HG03097 (cell line): Measurements from ENCODE around the gene AP1M1.
"Not testable (repeated sequence)": the region's sequence is repeated elsewhere in the genome, so short reads cannot be mapped to it uniquely, and the experiment has no call there.

Experiments
- ATAC-seq: cut with Tn5 transposase; IDR thresholded peaks from one replicate; pipeline ENCODE4 v1.9.1; 2021; ENCODE audit not compliant: unreplicated experiment, low FRiP score

The AP1M1 gene

DNA sequence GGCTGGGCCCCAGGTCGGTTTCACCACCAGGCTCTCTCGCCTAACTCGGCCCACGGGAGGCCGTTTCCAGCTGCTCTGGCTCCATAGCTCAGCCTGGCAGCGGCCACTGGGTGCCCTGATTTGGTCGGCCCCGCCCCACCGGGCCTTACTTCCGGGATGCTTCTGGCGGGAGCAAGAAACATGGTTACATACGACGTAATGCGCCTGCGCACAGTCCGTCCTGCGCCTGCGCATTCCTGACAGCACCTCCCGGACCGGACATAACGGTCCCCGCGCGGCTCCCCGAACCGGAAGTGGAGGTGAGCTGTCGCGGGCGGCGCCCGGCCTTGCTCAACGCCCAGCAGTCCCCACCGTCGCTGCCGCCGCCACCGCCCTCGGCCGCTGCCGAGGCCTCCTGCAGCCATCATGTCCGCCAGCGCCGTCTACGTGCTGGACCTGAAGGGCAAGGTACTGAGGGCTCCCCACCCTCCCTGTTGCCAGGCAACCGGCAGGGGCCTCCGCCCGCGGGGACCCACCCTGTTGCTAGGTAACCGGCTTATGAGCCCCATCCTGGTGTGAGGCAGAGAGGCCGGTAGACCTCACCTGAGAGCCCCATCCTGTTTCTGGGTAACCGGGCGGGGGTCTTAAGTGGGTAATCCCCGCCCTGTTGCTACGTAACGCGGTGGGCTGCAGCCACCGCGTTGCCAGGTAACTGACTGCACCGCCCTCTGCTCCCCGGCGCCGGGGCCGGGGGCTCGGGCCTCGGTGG, at the start of gene AP1M1:
Gene AP1M1 (plus strand): TSS at position 290 of the 748 bp plus-strand sequence. CDS start 116 bp downstream, at position 406.
- ATAC-seq: peak; percentile 85

DNA sequence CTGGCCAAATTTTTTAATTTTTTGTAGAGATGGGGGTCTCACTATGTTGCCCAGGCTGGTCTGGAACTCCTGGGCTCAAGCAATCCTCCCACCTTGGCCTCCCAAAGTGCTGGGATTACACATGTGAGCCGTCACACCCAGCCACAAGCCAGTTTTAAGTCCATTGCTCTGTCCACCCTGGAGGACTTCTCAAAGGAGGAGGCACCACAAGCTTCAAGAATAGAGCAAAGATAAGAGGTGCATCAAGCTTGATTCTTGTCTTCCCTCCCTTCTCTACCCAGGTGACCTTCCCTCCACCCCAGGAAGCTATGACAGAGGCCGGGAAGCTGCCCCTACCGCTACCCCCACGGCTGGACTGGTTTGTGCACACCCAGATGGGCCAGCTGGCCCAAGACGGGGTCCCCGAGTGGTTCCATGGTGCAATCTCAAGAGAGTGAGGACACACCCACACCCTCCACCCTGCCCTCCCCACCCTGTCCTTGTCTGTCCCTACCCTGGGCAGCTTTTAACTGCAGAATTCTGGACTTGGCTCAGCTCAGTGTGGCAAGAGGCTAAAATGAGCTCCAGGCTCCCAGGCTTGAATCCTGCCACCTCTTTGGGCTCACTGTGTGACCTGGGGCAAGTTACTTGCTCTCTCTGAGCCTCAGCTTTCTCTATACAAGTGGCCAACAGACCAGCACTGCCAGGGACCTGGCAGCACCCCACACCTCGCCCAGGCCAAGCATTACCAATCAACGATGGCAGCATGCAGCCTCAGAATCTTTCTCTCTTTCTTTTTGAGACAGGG, 49.1 kb upstream of the AP1M1 start:
- ATAC-seq: no peak

DNA sequence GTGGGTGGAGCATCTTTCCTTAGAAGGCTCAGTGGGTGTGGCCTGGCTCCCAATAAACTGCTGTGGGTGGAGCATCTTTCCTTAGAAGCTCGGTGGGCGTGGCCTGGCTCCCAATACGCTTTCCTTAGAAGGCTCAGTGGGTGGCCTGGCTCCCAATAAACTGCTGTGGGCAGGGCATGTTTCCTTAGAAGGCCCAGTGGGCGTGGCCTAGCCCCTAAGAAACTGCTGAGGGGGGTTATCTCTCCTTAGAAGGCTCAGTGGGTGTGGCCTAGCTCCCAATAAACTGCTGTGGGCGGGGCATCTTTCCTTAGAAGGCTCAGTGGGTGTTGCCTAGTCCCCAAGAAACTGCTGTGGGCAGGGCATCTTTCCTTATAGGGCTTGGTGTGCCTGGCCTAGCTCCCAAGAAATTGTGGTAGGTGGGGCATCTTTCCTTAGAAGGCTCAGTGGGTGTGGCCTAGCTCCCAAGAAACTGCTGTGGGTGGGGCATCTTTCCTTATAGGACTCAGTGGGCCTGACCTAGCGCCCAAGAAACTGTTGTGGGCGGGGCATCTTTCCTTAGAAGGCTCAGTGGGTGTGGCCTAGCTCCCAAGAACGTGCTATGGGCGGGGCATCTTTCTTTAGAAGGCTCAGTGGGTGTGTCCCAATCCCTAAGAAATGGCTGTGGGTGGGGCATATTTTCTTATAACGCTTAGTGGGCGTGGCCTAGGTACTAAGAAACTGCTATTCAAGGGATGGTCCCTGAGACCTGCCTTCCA, 44.0 kb upstream of the AP1M1 start:
- ATAC-seq: no peak

DNA sequence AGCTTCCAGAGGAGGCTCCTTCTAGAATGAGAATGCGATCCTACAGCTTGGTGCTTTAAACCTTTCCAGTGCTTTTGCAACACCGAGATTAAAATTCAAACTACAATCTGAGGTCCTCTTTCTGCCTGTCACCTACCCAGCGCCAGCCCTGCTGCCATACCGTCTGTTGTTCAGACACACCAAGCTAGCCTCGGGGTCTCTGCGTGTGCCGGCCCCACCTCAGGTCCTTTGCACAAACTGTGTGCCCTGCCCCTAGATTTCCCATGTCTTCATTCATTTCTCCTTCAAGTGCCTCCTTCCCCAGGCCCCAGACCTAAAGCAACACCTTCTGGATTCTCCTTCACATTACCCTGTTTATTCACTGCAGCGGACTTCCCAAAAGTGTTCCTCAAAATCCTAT, 43.2 kb upstream of the AP1M1 start:
- ATAC-seq: no peak

DNA sequence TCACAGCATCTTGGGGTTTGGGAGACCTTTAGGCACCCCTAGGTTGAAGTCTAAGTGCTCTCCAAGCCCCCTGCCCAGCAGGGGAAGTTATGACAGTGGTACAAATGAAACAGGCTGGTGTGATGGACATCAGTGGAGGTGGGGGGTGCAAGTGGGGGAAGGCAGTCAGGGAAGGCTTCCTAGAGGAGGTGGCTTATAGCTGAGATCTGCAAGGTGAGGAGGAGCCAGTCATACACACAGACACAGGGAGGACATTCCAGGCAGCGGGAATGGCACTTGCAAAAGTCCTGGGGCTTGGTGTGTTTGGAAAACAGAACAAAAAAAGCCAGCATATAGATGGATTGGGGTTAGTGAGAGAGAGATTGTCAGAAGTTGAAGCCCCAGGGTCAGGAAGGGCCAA, 42.6 kb upstream of the AP1M1 start:
- ATAC-seq: no peak

DNA sequence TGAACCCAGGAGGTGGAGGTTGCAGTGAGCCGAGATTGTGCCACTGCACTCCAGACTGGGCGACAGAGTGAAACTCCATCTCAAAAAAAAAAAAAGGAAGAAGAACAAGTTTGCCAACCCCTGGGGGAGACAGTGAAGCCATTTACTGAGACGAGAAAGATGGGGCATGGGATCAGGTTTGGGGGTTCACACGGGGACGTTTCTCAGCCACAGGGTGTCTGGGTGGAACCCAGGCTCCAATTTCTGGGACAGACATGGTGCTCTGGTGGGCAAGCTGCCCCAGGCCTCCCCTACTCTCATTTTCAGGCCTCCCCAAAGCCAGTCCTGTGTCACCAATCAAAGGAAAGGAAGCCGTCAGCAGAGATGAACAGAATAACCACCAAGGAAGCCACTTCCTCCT, 40.8 kb upstream of the AP1M1 start:
- no peak for ATAC-seq

DNA sequence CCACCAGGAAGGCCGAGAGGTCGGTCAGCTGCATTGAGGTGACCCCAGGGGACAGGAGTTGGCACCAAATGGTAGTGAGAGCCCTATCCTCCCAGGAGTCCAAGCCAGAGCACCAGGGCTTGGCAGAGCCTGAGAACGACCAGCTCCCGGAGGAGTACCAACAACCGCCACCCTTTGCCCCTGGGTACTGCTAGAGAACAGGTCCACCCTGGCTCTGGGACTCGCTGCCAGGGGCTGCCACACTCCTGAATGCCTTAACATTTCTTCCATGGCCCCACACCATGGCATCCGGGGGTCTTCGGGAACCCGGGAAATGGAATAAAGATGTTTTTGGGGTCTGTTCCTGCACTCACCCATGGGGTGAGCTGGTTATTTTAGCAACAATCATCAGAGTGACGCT, 40.1 kb upstream of the AP1M1 start:
- no peak for ATAC-seq

DNA sequence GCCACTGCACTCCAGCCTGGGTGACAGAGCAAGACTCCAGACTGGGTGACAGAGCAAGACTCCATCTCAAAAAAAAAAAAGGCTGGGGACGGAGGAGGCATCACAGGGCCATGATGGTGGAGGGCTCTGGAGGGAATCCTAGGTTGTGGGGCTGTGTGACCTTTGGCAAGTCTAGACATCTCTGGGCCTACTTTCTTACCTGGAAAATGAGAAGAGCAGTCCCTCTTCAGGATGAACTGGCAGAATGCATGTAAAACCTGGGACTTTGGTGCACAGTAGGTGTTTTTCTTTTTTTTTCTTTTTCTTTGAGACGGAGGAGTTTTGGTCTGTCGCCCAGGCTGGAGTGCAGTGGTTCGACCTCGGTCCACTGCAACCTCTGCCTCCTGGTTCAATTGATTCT, 38.1 kb upstream of the AP1M1 start:
- ATAC-seq: no peak

DNA sequence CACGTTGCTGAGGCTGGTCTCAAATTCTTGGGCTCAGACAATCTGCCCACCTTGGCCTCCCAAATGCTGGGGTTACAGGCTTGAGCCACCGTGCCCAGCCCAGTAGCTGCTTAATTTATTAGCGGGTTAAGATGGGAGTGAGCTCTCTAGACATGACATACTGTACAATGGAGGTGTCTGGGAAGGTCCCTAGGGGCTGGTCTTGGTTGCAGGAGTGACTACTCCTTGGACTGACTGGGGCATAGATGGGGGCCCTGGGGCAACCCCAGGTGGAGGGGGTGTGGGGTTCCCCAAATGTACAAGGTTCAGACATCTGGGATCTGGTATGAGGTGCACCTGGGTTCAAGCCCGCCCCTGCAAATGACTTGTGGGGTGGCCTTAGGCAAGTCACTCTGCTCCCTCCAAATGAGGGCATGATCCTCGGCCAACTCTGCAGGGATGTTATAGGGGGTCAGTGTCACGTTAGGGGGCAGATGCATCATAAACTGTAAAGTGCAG, 37.2 kb upstream of the AP1M1 start:
- no peak for ATAC-seq

DNA sequence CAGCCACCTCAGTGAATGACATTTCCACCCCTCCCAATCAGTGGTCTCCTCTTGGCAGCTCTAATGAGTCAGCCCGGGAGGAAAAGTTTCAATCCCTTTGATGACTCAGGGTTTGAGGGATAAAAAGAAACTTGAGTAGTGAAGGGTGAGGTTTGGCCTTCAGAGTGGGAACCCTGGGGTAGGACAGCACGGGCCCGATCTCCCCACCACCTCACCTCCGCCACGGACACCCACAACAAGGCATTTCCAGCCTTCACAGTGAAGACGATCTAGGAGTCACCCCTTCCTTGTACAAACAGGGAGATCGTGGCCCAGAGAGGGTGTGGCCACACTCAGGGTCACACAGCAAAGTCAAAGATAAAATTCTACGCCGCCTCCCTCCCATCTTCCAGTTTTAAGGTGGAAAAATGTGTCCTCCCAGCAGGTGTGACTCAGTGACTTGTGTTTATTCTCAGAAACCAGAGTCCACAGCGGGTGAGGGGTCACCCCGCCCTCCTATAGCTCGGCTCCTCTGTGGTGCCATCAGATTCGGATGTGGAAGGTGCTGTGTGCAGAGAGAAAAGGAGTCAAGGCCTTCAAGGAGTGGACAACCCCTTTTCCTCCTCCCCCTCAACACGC, 36.7 kb upstream of the AP1M1 start:
- ATAC-seq: no peak

DNA sequence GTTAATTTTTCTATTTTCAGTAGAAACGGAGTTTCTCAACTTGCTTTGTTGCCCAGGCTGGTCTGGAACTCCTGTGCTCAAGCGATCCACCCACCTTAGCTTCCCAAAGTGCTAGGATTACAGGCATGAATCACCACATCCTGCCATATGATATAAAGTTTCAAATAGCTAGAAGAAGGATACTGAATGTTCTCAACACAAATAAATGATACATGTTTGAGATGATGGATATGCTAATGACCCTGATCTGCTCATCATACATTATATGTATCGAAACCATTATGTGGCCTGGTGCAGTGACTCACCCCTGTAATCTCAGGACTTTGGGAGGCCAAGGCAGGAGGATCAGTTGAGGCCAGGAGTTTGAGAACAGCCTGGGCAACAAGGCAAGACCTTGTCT, 35.9 kb upstream of the AP1M1 start:
- no peak for ATAC-seq

DNA sequence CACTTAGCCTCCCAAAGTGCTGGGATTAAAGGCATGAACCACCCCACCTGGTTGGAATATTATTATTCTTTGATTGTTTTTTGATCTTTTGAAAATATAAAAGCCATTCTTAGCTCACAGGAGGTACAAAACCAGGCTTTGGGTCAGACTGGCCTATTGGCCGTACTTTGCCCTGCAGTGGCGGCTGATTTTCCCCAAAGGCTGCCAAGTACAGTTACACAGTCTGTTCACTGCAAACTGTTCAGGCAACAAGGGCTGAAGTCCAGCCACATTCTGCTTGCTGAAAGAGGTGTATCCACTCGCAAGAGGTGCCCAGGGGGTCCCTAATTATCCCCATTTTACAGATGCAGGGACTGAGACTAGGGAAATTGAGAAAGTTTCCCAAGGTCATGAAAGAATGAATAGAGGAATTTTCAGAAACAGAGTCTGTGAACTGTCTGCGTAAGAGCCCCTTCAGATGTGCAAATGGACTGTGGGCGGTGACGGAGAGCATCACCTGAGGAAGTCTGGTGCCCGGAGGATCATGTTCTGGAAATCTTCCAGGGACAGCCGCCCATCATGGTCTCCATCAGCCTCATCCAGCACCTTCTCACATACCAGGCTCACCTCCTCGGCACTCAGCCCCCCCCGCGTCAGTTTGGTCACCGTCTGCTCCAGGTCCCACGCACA, 33.4 kb upstream of the AP1M1 start:
- no peak for ATAC-seq

DNA sequence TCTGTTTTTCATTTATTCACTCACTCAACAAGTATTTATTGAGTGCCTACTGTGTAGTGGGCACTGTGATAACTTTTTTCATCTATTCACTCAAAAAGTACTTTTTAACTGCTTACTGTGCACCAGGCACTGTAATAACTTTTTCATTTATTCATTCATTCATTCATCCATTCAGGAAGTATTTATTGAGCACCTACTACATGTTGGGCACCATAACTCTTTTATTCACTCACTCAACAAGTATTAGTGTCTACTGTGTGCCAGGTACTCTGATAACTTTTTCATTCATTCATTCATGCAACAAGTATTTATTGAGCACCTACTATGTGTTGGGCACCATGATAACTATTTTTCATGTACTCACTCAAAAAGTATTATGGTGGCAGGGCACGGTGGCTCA, 31.3 kb upstream of the AP1M1 start:
- no peak for ATAC-seq

DNA sequence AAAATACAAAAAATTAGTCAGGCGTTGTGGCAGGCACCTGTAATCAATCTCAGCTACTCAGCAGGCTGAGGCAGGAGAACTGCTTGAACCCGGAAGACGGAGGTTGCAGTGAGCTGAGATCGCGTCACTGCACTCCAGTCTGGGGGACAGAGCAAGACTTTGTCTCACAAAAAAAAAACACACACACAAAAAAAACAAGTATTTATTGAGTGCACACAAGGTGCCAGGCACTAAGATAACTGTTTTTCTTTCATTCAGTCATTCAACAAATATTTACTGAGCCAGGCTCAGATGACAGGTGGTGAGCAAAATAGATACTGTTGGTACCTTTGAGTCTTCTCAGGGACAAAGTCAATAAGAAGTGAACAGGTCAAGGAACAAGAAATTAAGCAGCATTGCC, 30.7 kb upstream of the AP1M1 start:
- no peak for ATAC-seq

DNA sequence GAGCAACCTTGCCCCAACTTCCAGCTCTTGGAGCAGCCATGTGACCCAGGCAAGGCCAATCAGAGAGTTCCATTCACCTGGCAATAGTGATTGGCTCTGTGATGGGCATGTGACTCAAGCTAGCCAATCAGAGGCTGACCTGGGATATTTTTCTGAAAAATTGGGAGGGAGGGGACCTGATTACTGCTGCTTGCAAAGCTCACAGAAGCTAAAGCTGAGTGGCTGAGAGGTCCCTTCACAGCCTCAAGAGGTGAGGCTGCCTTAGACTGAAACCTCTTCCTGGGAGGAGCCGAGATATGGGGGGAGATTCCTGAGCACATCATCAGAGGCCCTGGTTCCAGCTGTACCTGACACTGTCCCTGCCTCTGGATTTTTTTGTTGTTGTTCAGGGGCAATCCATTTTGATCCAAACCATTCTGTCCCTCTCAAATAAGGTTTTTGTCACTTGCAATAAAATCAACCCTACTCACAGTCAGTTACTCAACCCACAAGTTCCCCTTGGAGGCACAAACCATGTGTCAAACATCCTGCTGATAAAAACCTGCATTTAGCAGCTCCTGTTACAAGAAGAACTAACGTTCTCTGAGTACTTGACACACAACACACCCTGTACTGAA, 29.1 kb upstream of the AP1M1 start:
- no peak for ATAC-seq

DNA sequence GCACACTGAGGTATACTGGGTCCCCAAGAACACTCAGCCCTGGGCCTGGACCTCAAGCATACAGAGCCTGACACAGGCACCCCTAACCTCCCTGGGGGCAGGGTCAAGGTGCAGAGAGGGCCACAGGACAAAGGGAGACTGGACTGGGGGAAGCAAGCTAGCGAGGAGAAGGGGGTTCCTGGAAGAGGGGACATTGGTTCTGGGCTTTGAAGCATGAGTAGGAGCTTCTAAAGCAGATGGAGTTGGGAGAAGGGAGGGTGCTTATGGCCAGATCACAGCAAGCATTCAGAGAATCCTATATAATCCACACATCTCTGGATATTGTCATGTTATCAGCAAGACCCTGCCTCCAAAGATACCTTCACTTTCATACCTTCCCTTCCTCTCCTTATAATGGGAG, 27.6 kb upstream of the AP1M1 start:
- ATAC-seq: no peak

DNA sequence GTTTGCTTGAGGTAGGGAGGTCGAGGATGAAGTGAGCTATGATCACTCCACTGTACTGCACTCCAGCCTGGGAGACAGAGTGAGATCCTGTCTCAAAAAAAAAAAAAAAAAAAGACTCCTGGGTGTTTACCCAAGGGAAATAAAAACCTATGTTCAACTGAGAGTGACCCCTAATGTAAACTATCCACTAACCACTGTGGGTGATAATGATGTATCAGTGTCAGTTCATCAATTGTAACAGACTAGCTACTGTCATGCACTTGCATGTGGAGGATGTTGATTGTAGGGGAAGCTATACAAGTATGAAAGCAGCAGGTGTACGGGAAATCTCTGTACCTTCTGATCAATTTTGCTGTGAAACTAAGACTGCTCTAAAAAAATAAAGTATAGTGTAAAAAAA, 21.8 kb upstream of the AP1M1 start:
- peak; percentile 61 for ATAC-seq

DNA sequence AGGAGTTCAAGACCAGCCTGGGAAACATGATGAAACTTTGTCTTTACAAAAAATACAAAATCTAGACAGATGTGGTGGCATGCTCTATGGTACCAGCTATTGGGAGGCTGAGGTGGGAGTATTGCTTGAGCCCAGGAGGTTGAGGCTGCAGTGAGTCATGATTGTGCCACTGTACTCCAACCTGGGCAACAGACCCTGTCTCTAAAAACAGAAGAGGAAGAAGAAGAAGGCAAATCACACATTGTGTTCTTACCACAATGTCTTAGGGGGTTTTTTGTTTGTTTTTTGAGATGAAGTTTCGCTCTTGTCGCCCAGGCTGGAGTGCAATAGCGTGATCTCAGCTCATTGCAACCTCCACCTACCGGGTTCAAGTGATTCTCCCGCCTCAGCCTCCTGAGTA, 18.8 kb upstream of the AP1M1 start:
- not testable (repeated sequence) for ATAC-seq

DNA sequence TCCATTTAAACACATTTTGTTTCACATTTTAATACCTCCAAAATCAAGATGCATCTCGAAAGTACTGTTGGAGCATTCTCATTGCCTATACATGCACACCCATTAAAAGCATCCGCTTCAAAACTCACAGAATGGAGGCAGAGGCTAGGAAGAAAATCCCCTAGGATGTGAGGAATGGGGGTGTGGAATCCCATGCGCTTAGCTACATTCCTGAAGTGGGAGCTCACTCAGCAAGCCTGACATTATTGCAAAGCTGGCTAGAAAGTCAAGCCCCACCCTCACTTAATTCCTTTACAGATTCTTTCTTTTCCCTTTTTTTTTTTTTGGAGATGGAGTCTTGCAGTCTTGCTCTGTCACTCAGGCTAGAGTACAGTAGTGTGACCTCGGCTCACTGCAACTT, 17.1 kb upstream of the AP1M1 start:
- no peak for ATAC-seq

DNA sequence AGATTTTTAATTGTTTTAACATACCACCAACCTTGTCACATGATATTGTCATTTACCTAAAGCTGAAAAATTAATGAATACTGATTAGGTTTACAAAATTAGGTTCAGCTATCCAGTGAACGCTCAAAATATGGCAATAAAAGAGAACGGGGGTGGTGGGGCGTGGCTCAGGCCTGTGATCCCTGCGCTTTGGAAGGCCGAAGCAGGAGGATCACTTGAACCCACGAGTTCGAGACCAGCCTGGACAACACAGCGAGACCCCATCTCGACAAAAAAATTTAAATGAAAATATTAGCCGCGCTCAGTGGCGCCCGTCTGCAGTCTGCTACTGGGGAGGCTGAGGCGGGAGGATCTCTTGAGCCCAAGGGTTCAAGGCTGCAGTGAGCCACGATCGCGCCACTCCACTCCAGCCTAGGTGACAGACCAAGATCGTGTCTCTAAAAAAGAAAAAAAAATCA, 13.0 kb upstream of the AP1M1 start:
- ATAC-seq: no peak
